H1 (cell line): ENCODE results near the gene PCNX4. TPM values are rescaled to one million over a fixed set of nuclear protein-coding genes. Genes with fewer than 3 reads are reported as not detected.

Experiments
- CTCF ChIA-PET: fragments of 300-600 bp; sonication (Branson Sonifier 250); formaldehyde crosslinking; loops from one replicate; lab custom pipeline; 2021; ENCODE audit not compliant: partially characterized antibody; lab: Charles Lee
- POLR2A ChIA-PET: fragments of 300-600 bp; sonication (Branson Sonifier 250); formaldehyde crosslinking; loops from one replicate; lab custom pipeline; 2021; ENCODE audit warnings: inconsistent platforms; ENCODE audit not compliant: partially characterized antibody; lab: Charles Lee
- DNase-seq, 2 experiments: peaks; one replicate each; pipeline versions ENCODE4 v3.0.0 to v3.0.0-alpha.2; 2010 to 2022; ENCODE audit warnings: low spot score in 2 of 2, low read depth in 1 of 2, mixed read lengths in 1 of 2
- FAIRE-seq: peaks from 2 replicates; lab custom pipeline; 2011; peaks lifted over from hg19 to GRCh38; lab: Jason Lieb, UNC
- H2AFZ ChIP-seq: 2 replicates; pipeline ENCODE4 v1.8.1; 2012; ENCODE audit warnings: low read length, inconsistent platforms
- H2AK5ac ChIP-seq: 2 replicates; pipeline ENCODE4 v1.6.1; 2013; ENCODE audit warnings: low read depth, low read length
- H2BK120ac ChIP-seq: replicated peaks from 2 replicates; pipeline ENCODE3; 2013; ENCODE audit warnings: low read depth, low read length, inconsistent platforms
- H2BK12ac ChIP-seq: 2 replicates; pipeline ENCODE4 v1.6.1; 2013; ENCODE audit warnings: low read depth, low read length
- H2BK15ac ChIP-seq: 2 replicates; pipeline ENCODE4 v1.6.1; 2013; ENCODE audit warnings: low read length
- H2BK20ac ChIP-seq: 2 replicates; pipeline ENCODE4 v1.6.1; 2013; ENCODE audit warnings: low read length
- H2BK5ac ChIP-seq: 2 replicates; pipeline ENCODE4 v1.6.1; 2013; ENCODE audit warnings: low read depth, low read length
- H3K14ac ChIP-seq: 2 replicates; pipeline ENCODE4 v1.6.1; 2013; ENCODE audit warnings: inconsistent platforms; ENCODE audit not compliant: insufficient read length
- H3K18ac ChIP-seq: 2 replicates; pipeline ENCODE4 v1.6.1; 2013; ENCODE audit warnings: low read length; ENCODE audit errors: extremely low read depth
- H3K23ac ChIP-seq: 2 replicates; pipeline ENCODE4 v1.6.1; 2013; ENCODE audit warnings: inconsistent platforms; ENCODE audit not compliant: insufficient read length
- H3K23me2 ChIP-seq: 2 replicates; pipeline ENCODE4 v1.6.1; 2013; ENCODE audit warnings: low read depth, low read length
- H3K27ac ChIP-seq: 2 replicates; pipeline ENCODE4 v1.6.1; 2011; ENCODE audit warnings: low read depth, low read length, inconsistent platforms
- H3K27me3 ChIP-seq, 4 experiments: replicated peaks in 1 of 4; 1 replicate in 1 of 4; 2 replicates in 3 of 4; pipeline versions ENCODE4 v1.6.1 to v1.8.1; 2011 to 2013; ENCODE audit warnings: low read length in 3 of 4, mild to moderate bottlenecking in 3 of 4, inconsistent platforms in 2 of 4, mixed read lengths in 2 of 4, moderate library complexity in 1 of 4; ENCODE audit not compliant: control insufficient read depth in 3 of 4, insufficient read depth in 3 of 4; ENCODE audit errors: extremely low read depth in 1 of 4
- H3K36me3 ChIP-seq, 4 experiments: 2 replicates each; pipeline versions ENCODE4 v1.6.1 to v1.8.1; 2011 to 2013; ENCODE audit warnings: mild to moderate bottlenecking in 4 of 4, low read length in 3 of 4, moderate library complexity in 2 of 4, control low read depth in 1 of 4, inconsistent platforms in 1 of 4; ENCODE audit not compliant: insufficient read depth in 4 of 4, control insufficient read depth in 2 of 4
- H3K4ac ChIP-seq: replicated peaks from 2 replicates; pipeline ENCODE3; 2013; ENCODE audit warnings: low read length, low read depth, mixed read lengths, inconsistent platforms; ENCODE audit not compliant: insufficient read length
- H3K4me1 ChIP-seq, 4 experiments: replicated peaks in 1 of 4; 1 replicate in 1 of 4; 2 replicates in 3 of 4; pipeline versions ENCODE4 v1.6.1 to v1.8.1; 2011 to 2013; ENCODE audit warnings: low read length in 3 of 4, inconsistent platforms in 2 of 4, mixed read lengths in 1 of 4; ENCODE audit not compliant: insufficient read depth in 4 of 4, control insufficient read depth in 3 of 4
- H3K4me2 ChIP-seq, 2 experiments: 2 replicates each; pipeline versions ENCODE4 v1.6.1 to v1.8.1; 2011 to 2013; ENCODE audit warnings: low read depth in 2 of 2, low read length in 2 of 2, control low read depth in 1 of 2, inconsistent platforms in 1 of 2, mild to moderate bottlenecking in 1 of 2; ENCODE audit not compliant: insufficient read depth in 1 of 2
- H3K4me3 ChIP-seq, 4 experiments: fragments of 200-600, 300-600 bp in 1 of 4; sonication (generic), shearing (Covaris generic), sonication (Bioruptor Twin) in 1 of 4; 2 replicates each; pipeline versions ENCODE4 v1.5.1 to v1.8.1; 2011 to 2016; ENCODE audit warnings: low read length in 4 of 4, low read depth in 3 of 4, control low read depth in 2 of 4, inconsistent platforms in 2 of 4, mild to moderate bottlenecking in 2 of 4, mixed read lengths in 1 of 4, moderate library complexity in 1 of 4; ENCODE audit not compliant: insufficient read depth in 2 of 4; ENCODE audit errors: extremely low read depth in 1 of 4
- H3K56ac ChIP-seq: replicated peaks from 2 replicates; pipeline ENCODE3; 2013; ENCODE audit warnings: low read depth, mild to moderate bottlenecking, mixed read lengths, low read length, inconsistent platforms; ENCODE audit not compliant: insufficient read length
- H3K79me1 ChIP-seq: 2 replicates; pipeline ENCODE4 v1.6.1; 2013; ENCODE audit warnings: low read depth, low read length, control low read depth
- H3K79me2 ChIP-seq, 2 experiments: 2 replicates each; pipeline versions ENCODE4 v1.6.1 to v1.8.1; 2012 to 2013; ENCODE audit warnings: low read length in 2 of 2, mild to moderate bottlenecking in 2 of 2, inconsistent platforms in 1 of 2; ENCODE audit not compliant: insufficient read depth in 2 of 2, control insufficient read depth in 1 of 2
- H3K9ac ChIP-seq, 4 experiments: replicated peaks in 1 of 4; 1 replicate in 1 of 4; 2 replicates in 3 of 4; pipeline versions ENCODE4 v1.6.1 to v1.8.1; 2011 to 2013; ENCODE audit warnings: low read depth in 3 of 4, low read length in 3 of 4, control low read depth in 2 of 4, mild to moderate bottlenecking in 2 of 4, moderate library complexity in 2 of 4, inconsistent platforms in 1 of 4; ENCODE audit errors: extremely low read depth in 1 of 4
- H3K9me3 ChIP-seq, 2 experiments: 2 replicates each; pipeline versions ENCODE4 v1.6.1 to v1.8.1; 2012 to 2013; ENCODE audit warnings: mild to moderate bottlenecking in 2 of 2, moderate library complexity in 2 of 2, control low read depth in 1 of 2, inconsistent platforms in 1 of 2, low read depth in 1 of 2, low read length in 1 of 2, mixed read lengths in 1 of 2; ENCODE audit not compliant: insufficient read depth in 2 of 2
- H4K20me1 ChIP-seq, 2 experiments: replicated peaks in 1 of 2; 2 replicates each; pipeline versions ENCODE3 to v1.8.1; 2011 to 2013; ENCODE audit warnings: inconsistent platforms in 2 of 2, low read length in 2 of 2, mild to moderate bottlenecking in 1 of 2; ENCODE audit not compliant: insufficient read depth in 2 of 2, control insufficient read depth in 1 of 2
- H4K5ac ChIP-seq: 2 replicates; pipeline ENCODE4 v1.6.1; 2013; ENCODE audit warnings: low read length, low read depth, mixed read lengths, inconsistent platforms; ENCODE audit not compliant: insufficient read length
- H4K8ac ChIP-seq: 2 replicates; pipeline ENCODE4 v1.8.0; 2013; ENCODE audit warnings: mild to moderate bottlenecking, moderate library complexity, low read length, inconsistent platforms; ENCODE audit not compliant: insufficient read depth; ENCODE audit errors: extremely low read depth
- H4K91ac ChIP-seq: replicated peaks from 2 replicates; pipeline ENCODE3; 2013; ENCODE audit warnings: low read length, mixed read lengths, inconsistent platforms; ENCODE audit not compliant: insufficient read length
- CHD2 ChIP-seq: IDR thresholded peaks from 2 replicates; pipeline ENCODE4 v1.6.1; 2012; ENCODE audit warnings: low read length, improper control_type of control experiment
- NANOG ChIP-seq: IDR thresholded peaks from 2 replicates; pipeline ENCODE4 v1.6.1; 2011; ENCODE audit warnings: low read length, low read depth, mild to moderate bottlenecking, inconsistent platforms; ENCODE audit not compliant: insufficient read depth, poor library complexity, severe bottlenecking
- RFX5 ChIP-seq: IDR thresholded peaks from 2 replicates; pipeline ENCODE4 v1.6.1; 2011; ENCODE audit warnings: low read depth, low read length, improper control_type of control experiment, borderline replicate concordance
- SP1 ChIP-seq: IDR thresholded peaks from 2 replicates; pipeline ENCODE4 v1.6.1; 2011; ENCODE audit warnings: low read depth, low read length
- USF2 ChIP-seq: IDR thresholded peaks from 2 replicates; pipeline ENCODE4 v1.6.1; 2011; ENCODE audit warnings: low read length, improper control_type of control experiment
- ZNF274 ChIP-seq: IDR thresholded peaks from 2 replicates; pipeline ENCODE4 v1.7.0; 2012; ENCODE audit warnings: low read length, borderline replicate concordance; ENCODE audit errors: extremely low read depth
- WGBS, 2 experiments: shearing (Covaris generic) in 1 of 2; methylation state at CpG; one replicate each; pipeline versions ENCODE4 v1.1.6 to v1.1.7; 2013 to 2015; ENCODE audit warnings: low lambda C conversion rate in 2 of 2, mixed read lengths in 2 of 2, inconsistent platforms in 1 of 2, low coverage in 1 of 2, missing lambda C conversion rate in 1 of 2; ENCODE audit not compliant: insufficient replicate concordance in 2 of 2, insufficient coverage in 1 of 2, insufficient read length in 1 of 2; ENCODE audit errors: extremely low coverage in 1 of 2, missing lambda C conversion rate in 1 of 2; 5-methylcytosine and 5-hydroxymethylcytosine counted together
- polyA plus RNA-seq, 7 experiments: library from polyadenylated mRNA; depleted of rRNA in 3 of 7; stranded (reverse) in 5 of 7; unstranded in 2 of 7; fragments of >200 nt in 5 of 7; fragments of 200-250 nt in 2 of 7; gene quantifications; 1 replicate in 5 of 7; 2 replicates in 1 of 7; 4 replicates in 1 of 7; pipeline versions ENCODE4 v1.2.1 to v1.2.3, GENCODE V29; 2011 to 2013; ENCODE audit warnings: missing spikeins in 2 of 7, mixed read lengths in 2 of 7
- total RNA-seq: library from RNA; stranded (reverse); fragmentation: NEBNext Ultra II Directional; extraction: Animal tissue kit (Norgen Biotek cat#: 25700); gene quantifications from 2 replicates; pipeline ENCODE4 v1.2.1, GENCODE V29; 2021
- TF ChIP-seq, protein P1 (sequence below): IDR thresholded peaks from 2 replicates; pipeline ENCODE4 v1.6.1; 2011; ENCODE audit warnings: low read depth, mild to moderate bottlenecking, low read length; ENCODE audit not compliant: insufficient read depth
- TF ChIP-seq, protein P2 (sequence below): IDR thresholded peaks from 2 replicates; pipeline ENCODE4 v1.6.1; 2012; ENCODE audit warnings: low read length, inconsistent platforms

PCNX4 gene
- total and polyA plus RNA-seq, 2 of the 8 experiments (the other 6 are each of a cell fraction or from before 2014, with no cell fraction given) = 28.4 to 35.5 TPM

GRCh38 chr14:60214415-60215126 is 122.8 kb downstream of the PCNX4 start:
- no peak overlapping the region for H4K5ac ChIP-seq
- H2BK20ac ChIP-seq = no peak overlapping the region
- peaks cover 0 to 8% (median 3%) of the 10 kb centered on the region in 4 experiments; a peak in 2 of 7 replicates for H3K4me1 ChIP-seq
- H3K27ac ChIP-seq = no peak overlapping the region
- no peak overlapping the region for H3K9ac ChIP-seq
- DNase-seq = no peak
- no peak overlapping the region for H2BK12ac ChIP-seq
- POLR2A ChIA-PET = interaction anchor here (1.8 kb wide), 1 partner anchor 34 kb away, joined by 4 read pairs; the partner anchor contains the start of gene PPM1A
- no peak overlapping the region for H3K4ac ChIP-seq
- H3K9me3 ChIP-seq = no peaks in the 10 kb centered on the region
- no peaks in the 10 kb centered on the region for H4K20me1 ChIP-seq
- no peak overlapping the region for H3K56ac ChIP-seq
- H3K14ac ChIP-seq = no peak overlapping the region
- H3K79me2 ChIP-seq = no peaks in the 10 kb centered on the region
- no peak overlapping the region for H2AFZ ChIP-seq
- no peaks in the 10 kb centered on the region for H3K23me2 ChIP-seq
- no peak overlapping the region for H4K8ac ChIP-seq
- H2BK15ac ChIP-seq = no peak overlapping the region
- no peak overlapping the region for H2BK120ac ChIP-seq
- H2AK5ac ChIP-seq = no peak overlapping the region
- no peaks in the 10 kb centered on the region for H3K27me3 ChIP-seq
- CTCF ChIA-PET = interaction anchor here (0.6 to 1.3 kb wide), 5 partner anchors 11 to 29 kb away, joined by 3 to 4 read pairs (median 3); no protein-coding TSS in a partner anchor
- H3K18ac ChIP-seq = no peak overlapping the region
- H3K4me3 ChIP-seq = no peak overlapping the region
- no peak overlapping the region for H4K91ac ChIP-seq
- H2BK5ac ChIP-seq = no peak overlapping the region
- H3K4me2 ChIP-seq = no peak overlapping the region
- H3K36me3 ChIP-seq = no peaks in the 10 kb centered on the region
- WGBS, 2 experiments = 86% methylated on average over 1 of the region's 1 CpG; no CpG with 5 or more reads in 1 of the 2 experiments
- no peak for FAIRE-seq
- H3K23ac ChIP-seq = no peak overlapping the region
- no peaks in the 10 kb centered on the region for H3K79me1 ChIP-seq
- TF ChIP-seq, protein P1, sequence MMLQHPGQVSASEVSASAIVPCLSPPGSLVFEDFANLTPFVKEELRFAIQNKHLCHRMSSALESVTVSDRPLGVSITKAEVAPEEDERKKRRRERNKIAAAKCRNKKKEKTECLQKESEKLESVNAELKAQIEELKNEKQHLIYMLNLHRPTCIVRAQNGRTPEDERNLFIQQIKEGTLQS = no peak
- TF ChIP-seq CHD2 (no peak), RFX5 (no peak), SP1 (no peak), USF2 (no peak), ZNF274 (no peak), NANOG (no peak)
- TF ChIP-seq, protein P2, sequence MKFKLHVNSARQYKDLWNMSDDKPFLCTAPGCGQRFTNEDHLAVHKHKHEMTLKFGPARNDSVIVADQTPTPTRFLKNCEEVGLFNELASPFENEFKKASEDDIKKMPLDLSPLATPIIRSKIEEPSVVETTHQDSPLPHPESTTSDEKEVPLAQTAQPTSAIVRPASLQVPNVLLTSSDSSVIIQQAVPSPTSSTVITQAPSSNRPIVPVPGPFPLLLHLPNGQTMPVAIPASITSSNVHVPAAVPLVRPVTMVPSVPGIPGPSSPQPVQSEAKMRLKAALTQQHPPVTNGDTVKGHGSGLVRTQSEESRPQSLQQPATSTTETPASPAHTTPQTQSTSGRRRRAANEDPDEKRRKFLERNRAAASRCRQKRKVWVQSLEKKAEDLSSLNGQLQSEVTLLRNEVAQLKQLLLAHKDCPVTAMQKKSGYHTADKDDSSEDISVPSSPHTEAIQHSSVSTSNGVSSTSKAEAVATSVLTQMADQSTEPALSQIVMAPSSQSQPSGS = no peak
